SK-N-SH treated with all-trans-retinoic acid at 6 μM for 48 hours (cell line): Measurements from ENCODE around the gene THADA.

Source experiments
- ATAC-seq: fragments of 200-7000 bp; cut with Tn5 transposase; 3 replicates; pipeline ENCODE4 v1.9.1; 2020; ENCODE audit warnings: mild to moderate bottlenecking, moderate library complexity
- ARNTL ChIP-seq: fragments of 450-650 bp; formaldehyde crosslinking; IDR thresholded peaks from 2 replicates; pipeline ENCODE4 v1.5.0; 2020; ENCODE audit warnings: low read depth, mild to moderate bottlenecking, moderate library complexity, borderline replicate concordance
- BACH2 ChIP-seq: fragments of 250-450 bp; sonication (Bioruptor Pico); IDR thresholded peaks from 2 replicates; pipeline ENCODE4 v1.9.0; 2021; ENCODE audit warnings: mild to moderate bottlenecking, borderline replicate concordance
- CREB5 ChIP-seq: fragments of 250-450 bp; sonication (Bioruptor Pico); IDR thresholded peaks from 2 replicates; pipeline ENCODE4 v1.5.1; 2020; ENCODE audit warnings: low read depth, mild to moderate bottlenecking, moderate library complexity
- CSDC2 ChIP-seq: fragments of 250-450 bp; sonication (Bioruptor Pico); IDR thresholded peaks from 2 replicates; pipeline ENCODE4 v1.5.0; 2020; ENCODE audit warnings: mild to moderate bottlenecking, moderate library complexity
- CSRNP3 ChIP-seq: fragments of 250-450 bp; sonication (Bioruptor Pico); IDR thresholded peaks from 2 replicates; pipeline ENCODE4 v1.5.1; 2021; ENCODE audit warnings: mild to moderate bottlenecking, moderate library complexity
- ESRRG ChIP-seq: fragments of 250-450 bp; sonication (Bioruptor Pico); IDR thresholded peaks from 2 replicates; pipeline ENCODE4 v1.6.1; 2021; ENCODE audit warnings: mild to moderate bottlenecking
- GLIS3 ChIP-seq: fragments of 250-450 bp; sonication (Bioruptor Pico); IDR thresholded peaks from 2 replicates; pipeline ENCODE4 v1.5.0; 2020; ENCODE audit warnings: mild to moderate bottlenecking, moderate library complexity
- ISL1 ChIP-seq: fragments of 250-450 bp; sonication (Bioruptor Pico); IDR thresholded peaks from 2 replicates; pipeline ENCODE4 v2.1.2; 2022; ENCODE audit warnings: mild to moderate bottlenecking, moderate library complexity
- PATZ1 ChIP-seq: fragments of 250-450 bp; sonication (Bioruptor Pico); IDR thresholded peaks from 2 replicates; pipeline ENCODE4 v1.8.0; 2020; ENCODE audit warnings: mild to moderate bottlenecking, moderate library complexity, borderline replicate concordance
- POU6F1 ChIP-seq: fragments of 250-450 bp; sonication (Bioruptor Pico); IDR thresholded peaks from 2 replicates; pipeline ENCODE4 v1.8.0; 2021; ENCODE audit warnings: low read depth, mild to moderate bottlenecking, moderate library complexity, borderline replicate concordance
- PPARA ChIP-seq: fragments of 250-450 bp; sonication (Bioruptor Pico); IDR thresholded peaks from 2 replicates; pipeline ENCODE4 v1.5.0; 2020; ENCODE audit warnings: mild to moderate bottlenecking, borderline replicate concordance
- RARB ChIP-seq: fragments of 250-450 bp; sonication (Bioruptor Pico); IDR thresholded peaks from 2 replicates; pipeline ENCODE4 v1.8.0; 2021; ENCODE audit warnings: mild to moderate bottlenecking, moderate library complexity
- SNAI2 ChIP-seq: fragments of 250-450 bp; sonication (Bioruptor Pico); IDR thresholded peaks from 2 replicates; pipeline ENCODE4 v1.5.0; 2020; ENCODE audit warnings: mild to moderate bottlenecking, moderate library complexity
- TCF4 ChIP-seq: fragments of 250-450 bp; sonication (Bioruptor Pico); IDR thresholded peaks from 2 replicates; pipeline ENCODE4 v1.8.0; 2021; ENCODE audit warnings: mild to moderate bottlenecking, moderate library complexity, borderline replicate concordance
- TOX ChIP-seq: fragments of 250-450 bp; sonication (Bioruptor Pico); IDR thresholded peaks from 2 replicates; pipeline ENCODE4 v1.8.0; 2021; ENCODE audit warnings: mild to moderate bottlenecking, moderate library complexity, borderline replicate concordance
- TSHZ2 ChIP-seq: fragments of 250-450 bp; sonication (Bioruptor Pico); IDR thresholded peaks from 2 replicates; pipeline ENCODE4 v1.5.0; 2020; ENCODE audit warnings: mild to moderate bottlenecking, moderate library complexity
- ZC3H10 ChIP-seq: fragments of 250-450 bp; sonication (Bioruptor Pico); IDR thresholded peaks from 2 replicates; pipeline ENCODE4 v1.5.1; 2021; ENCODE audit warnings: mild to moderate bottlenecking, moderate library complexity
- ZFP3 ChIP-seq: fragments of 250-450 bp; sonication (Bioruptor Pico); IDR thresholded peaks from 2 replicates; pipeline ENCODE4 v1.5.0; 2020; ENCODE audit warnings: mild to moderate bottlenecking, moderate library complexity
- ZFP30 ChIP-seq: fragments of 450-650 bp; formaldehyde crosslinking; IDR thresholded peaks from 2 replicates; pipeline ENCODE4 v1.5.0; 2022; ENCODE audit warnings: mild to moderate bottlenecking, moderate library complexity
- ZNF565 ChIP-seq: fragments of 450-650 bp; formaldehyde crosslinking; conservative IDR thresholded peaks from 2 replicates; pipeline ENCODE4 v1.5.0; 2020; ENCODE audit warnings: low read depth, mild to moderate bottlenecking, moderate library complexity
- ZNF70 ChIP-seq: fragments of 450-650 bp; formaldehyde crosslinking; IDR thresholded peaks from 2 replicates; pipeline ENCODE4 v1.5.0; 2020; ENCODE audit warnings: mild to moderate bottlenecking, moderate library complexity
- ZNF8 ChIP-seq: fragments of 450-650 bp; formaldehyde crosslinking; IDR thresholded peaks from 2 replicates; pipeline ENCODE4 v1.5.0; 2020; ENCODE audit warnings: mild to moderate bottlenecking, moderate library complexity

Gene THADA

GRCh38 chr2:43569921-43570320 is 25.9 kb downstream of the THADA start:
- no peak for TF ChIP-seq ZC3H10 (CRISPR knock-in tag)
- no peak for TF ChIP-seq SNAI2 (CRISPR knock-in tag)
- no peak for TF ChIP-seq ZFP30 (CRISPR knock-in tag)
- TF ChIP-seq CSRNP3 (CRISPR knock-in tag): no peak
- TF ChIP-seq ZFP3 (CRISPR knock-in tag): no peak
- no peak for TF ChIP-seq ARNTL (CRISPR knock-in tag)
- no peak for TF ChIP-seq TSHZ2 (CRISPR knock-in tag)
- TF ChIP-seq ESRRG (CRISPR knock-in tag): no peak
- TF ChIP-seq CREB5 (CRISPR knock-in tag): no peak
- TF ChIP-seq GLIS3 (CRISPR knock-in tag): no peak
- TF ChIP-seq RARB (CRISPR knock-in tag): no peak
- no peak for TF ChIP-seq TCF4 (CRISPR knock-in tag)
- TF ChIP-seq PPARA (CRISPR knock-in tag): no peak
- no peak for ATAC-seq

GRCh38 chr2:43568228-43568627 is 27.6 kb downstream of the THADA start:
- no peak for ATAC-seq
- TF ChIP-seq CSRNP3 (CRISPR knock-in tag) (no peak), BACH2 (CRISPR knock-in tag) (no peak), ZFP3 (CRISPR knock-in tag) (no peak), ZNF70 (no peak), POU6F1 (no peak), PATZ1 (CRISPR knock-in tag) (no peak), CSDC2 (no peak), TOX (no peak), ESRRG (CRISPR knock-in tag) (no peak), TSHZ2 (CRISPR knock-in tag) (no peak), ARNTL (CRISPR knock-in tag) (no peak), CREB5 (CRISPR knock-in tag) (no peak), GLIS3 (CRISPR knock-in tag) (no peak), ZNF565 (CRISPR knock-in tag) (no peak), ISL1 (no peak), ZC3H10 (CRISPR knock-in tag) (no peak), ZFP30 (CRISPR knock-in tag) (no peak), TCF4 (CRISPR knock-in tag) (no peak), RARB (CRISPR knock-in tag) (no peak), ZNF8 (CRISPR knock-in tag) (no peak)
